Activated T-cell treated with anti-CD3 and anti-CD28 coated beads for 4 hours (primary cell): ENCODE data around the gene PLCD1.
A peak's percentile ranks its signal among the peaks of the same experiment; 100 is the strongest.
"Not testable (repeated sequence)": the region's sequence is repeated elsewhere in the genome, so short reads cannot be mapped to it uniquely, and the experiment has no call there.

ENCODE experiments used
- DNase-seq: peaks from one replicate; pipeline ENCODE4 v3.0.0-alpha.2; 2020

Gene PLCD1

GRCh38 chr3:38036286-38036685 lies 6.8 kb upstream of the PLCD1 start:
- DNase-seq, result no peak

- DNase-seq, result not testable (repeated sequence)
These were observed 4.9 kb upstream of the PLCD1 start for GRCh38 chr3:38034335-38034734.

GRCh38 chr3:38033586-38033985 lies 4.1 kb upstream of the PLCD1 start:
- DNase-seq, result not testable (repeated sequence)

GRCh38 chr3:38032328-38032865 lies 3.0 kb upstream of the PLCD1 start:
- DNase-seq, result no peak

GRCh38 chr3:38031022-38031994 lies 1.9 kb upstream of the PLCD1 start:
- DNase-seq, result peak; percentile 48

- DNase-seq, result no peak
These were observed 932 bp upstream of the PLCD1 start for GRCh38 chr3:38030126-38031021.

GRCh38 chr3:38028621-38029361 lies 651 bp downstream of the PLCD1 start:
- no peak for DNase-seq

GRCh38 chr3:38027466-38028465 lies 1.7 kb downstream of the PLCD1 start:
- no peak for DNase-seq

GRCh38 chr3:38026856-38027255 lies 2.6 kb downstream of the PLCD1 start:
- DNase-seq, result no peak

GRCh38 chr3:38022896-38023709 lies 6.3 kb downstream of the PLCD1 start:
- DNase-seq, result no peak

- DNase-seq, result no peak
These were observed 7.1 kb downstream of the PLCD1 start for GRCh38 chr3:38022301-38022700.

GRCh38 chr3:38021196-38021595 lies 8.2 kb downstream of the PLCD1 start:
- DNase-seq, result no peak

- DNase-seq, result no peak
These were observed 9.1 kb downstream of the PLCD1 start for GRCh38 chr3:38020342-38020726.

GRCh38 chr3:38019658-38020341 lies 9.6 kb downstream of the PLCD1 start:
- no peak for DNase-seq

- DNase-seq, result no peak
These were observed 10.9 kb downstream of the PLCD1 start for GRCh38 chr3:38018296-38019266.

- DNase-seq, result no peak
These were observed 11.8 kb downstream of the PLCD1 start for GRCh38 chr3:38017445-38018295.

GRCh38 chr3:38016847-38017444 lies 12.5 kb downstream of the PLCD1 start:
- DNase-seq, result no peak
